Mesenchymal stem cell (in vitro differentiated cells and primary cell): ENCODE data around the gene IQCH.

Experiments used
- DNase-seq: peaks from one replicate; pipeline ENCODE4 v3.0.0-alpha.2; 2013
- H2AFZ ChIP-seq: one replicate; pipeline ENCODE4 v1.6.1; 2013; ENCODE audit warnings: low read depth, mild to moderate bottlenecking, control low read depth, inconsistent platforms, low read length, moderate library complexity
- H2AK5ac ChIP-seq: 2 replicates; pipeline ENCODE4 v1.6.1; 2013; ENCODE audit warnings: low read length, moderate library complexity, mild to moderate bottlenecking, inconsistent platforms; ENCODE audit not compliant: severe bottlenecking
- H2BK120ac ChIP-seq: one replicate; pipeline ENCODE4 v1.6.1; 2013; ENCODE audit warnings: low read depth, mild to moderate bottlenecking, inconsistent platforms, low read length, moderate library complexity
- H2BK12ac ChIP-seq, 2 experiments: one replicate each; pipeline ENCODE4 v1.6.1; 2013; ENCODE audit warnings: inconsistent platforms in 2 of 2, low read length in 2 of 2, mild to moderate bottlenecking in 2 of 2, moderate library complexity in 2 of 2, control low read depth in 1 of 2
- H2BK15ac ChIP-seq: one replicate; pipeline ENCODE4 v1.6.1; 2013; ENCODE audit warnings: mild to moderate bottlenecking, low read depth, inconsistent platforms; ENCODE audit not compliant: poor library complexity, severe bottlenecking
- H2BK5ac ChIP-seq: 2 replicates; pipeline ENCODE4 v1.6.1; 2013; ENCODE audit warnings: low read depth, mild to moderate bottlenecking, low read length, control low read depth, inconsistent platforms; ENCODE audit not compliant: poor library complexity, severe bottlenecking
- H3K14ac ChIP-seq, 2 experiments: one replicate each; pipeline ENCODE4 v1.6.1; 2013; ENCODE audit warnings: inconsistent platforms in 2 of 2, low read length in 2 of 2, control low read depth in 1 of 2, mild to moderate bottlenecking in 1 of 2, moderate library complexity in 1 of 2
- H3K18ac ChIP-seq, 2 experiments: one replicate each; pipeline ENCODE4 v1.6.1; 2013; ENCODE audit warnings: inconsistent platforms in 2 of 2, low read length in 2 of 2, control low read depth in 1 of 2, low read depth in 1 of 2, mild to moderate bottlenecking in 1 of 2
- H3K23ac ChIP-seq, 2 experiments: one replicate each; pipeline ENCODE4 v1.6.1; 2013; ENCODE audit warnings: inconsistent platforms in 2 of 2, low read length in 2 of 2, mild to moderate bottlenecking in 2 of 2, moderate library complexity in 2 of 2, control low read depth in 1 of 2
- H3K27ac ChIP-seq: 2 replicates; pipeline ENCODE4 v1.5.1; 2013; ENCODE audit warnings: mild to moderate bottlenecking, moderate library complexity, low read length, control low read depth, inconsistent platforms; ENCODE audit not compliant: poor library complexity, severe bottlenecking
- H3K27me3 ChIP-seq, 2 experiments: 2 replicates each; pipeline versions ENCODE4 v1.6.1 to v1.7.0; 2013; ENCODE audit warnings: low read length in 2 of 2, mild to moderate bottlenecking in 2 of 2, moderate library complexity in 2 of 2, control low read depth in 1 of 2, inconsistent platforms in 1 of 2; ENCODE audit not compliant: control insufficient read depth in 1 of 2, insufficient read depth in 1 of 2
- H3K36me3 ChIP-seq, 2 experiments: 2 replicates each; pipeline versions ENCODE4 v1.6.1 to v1.7.0; 2013; ENCODE audit warnings: low read length in 2 of 2, control low read depth in 1 of 2, inconsistent platforms in 1 of 2, low read depth in 1 of 2, mild to moderate bottlenecking in 1 of 2; ENCODE audit not compliant: insufficient read depth in 2 of 2, control insufficient read depth in 1 of 2
- H3K4ac ChIP-seq, 2 experiments: one replicate each; pipeline ENCODE4 v1.6.1; 2013; ENCODE audit warnings: inconsistent platforms in 2 of 2, low read length in 2 of 2, mild to moderate bottlenecking in 2 of 2, moderate library complexity in 2 of 2, control low read depth in 1 of 2, low read depth in 1 of 2
- H3K4me1 ChIP-seq: 2 replicates; pipeline ENCODE4 v1.6.1; 2013; ENCODE audit warnings: low read depth, low read length, control low read depth; ENCODE audit not compliant: control insufficient read depth, insufficient read depth
- H3K4me2 ChIP-seq: 2 replicates; pipeline ENCODE4 v1.6.1; 2013; ENCODE audit warnings: low read length, mild to moderate bottlenecking, inconsistent platforms; ENCODE audit not compliant: poor library complexity, severe bottlenecking
- H3K4me3 ChIP-seq, 2 experiments: 2 replicates each; pipeline versions ENCODE4 v1.5.1 to v1.7.0; 2013; ENCODE audit warnings: low read length in 2 of 2, mild to moderate bottlenecking in 2 of 2, control low read depth in 1 of 2, low read depth in 1 of 2; ENCODE audit not compliant: insufficient read depth in 1 of 2
- H3K79me1 ChIP-seq: replicated peaks from 2 replicates; pipeline ENCODE4 v1.6.1; 2013; ENCODE audit warnings: mild to moderate bottlenecking, control low read depth, low read length, inconsistent platforms; ENCODE audit not compliant: poor library complexity, severe bottlenecking
- H3K9ac ChIP-seq: 2 replicates; pipeline ENCODE4 v1.7.0; 2013; ENCODE audit warnings: mild to moderate bottlenecking, low read length, moderate library complexity
- H3K9me3 ChIP-seq: 2 replicates; pipeline ENCODE4 v1.7.0; 2013; ENCODE audit warnings: mild to moderate bottlenecking, low read length; ENCODE audit not compliant: control insufficient read depth
- H4K8ac ChIP-seq: one replicate; pipeline ENCODE4 v1.6.1; 2013; ENCODE audit warnings: inconsistent platforms, mild to moderate bottlenecking, low read length, moderate library complexity
- H4K91ac ChIP-seq: one replicate; pipeline ENCODE4 v1.6.1; 2013; ENCODE audit warnings: mild to moderate bottlenecking, low read length, inconsistent platforms
- WGBS: methylation state at CpG from one replicate; pipeline ENCODE4 v1.1.7; 2013; ENCODE audit warnings: mixed read lengths; 5-methylcytosine and 5-hydroxymethylcytosine counted together

Gene IQCH

GRCh38 chr15:67267440-67267839 lies 12.9 kb downstream of the IQCH start:
- no peak overlapping the region for H3K14ac ChIP-seq
- no peak overlapping the region for H2BK12ac ChIP-seq
- H2BK5ac ChIP-seq = no peak overlapping the region
- WGBS = 67% methylated on average over 3 of the region's 3 CpGs
- no peak overlapping the region for H4K91ac ChIP-seq
- H3K23ac ChIP-seq = no peak overlapping the region
- no peak overlapping the region for H2BK15ac ChIP-seq
- no peak overlapping the region for H2BK120ac ChIP-seq
- H3K9me3 ChIP-seq = peaks cover 5% of the 10 kb centered on the region
- no peak overlapping the region for H3K4me3 ChIP-seq
- H3K27me3 ChIP-seq = no peaks in the 10 kb centered on the region
- no peak overlapping the region for H2AK5ac ChIP-seq
- no peak overlapping the region for H2AFZ ChIP-seq
- no peaks in the 10 kb centered on the region for H3K4me1 ChIP-seq
- no peak overlapping the region for H3K9ac ChIP-seq
- H3K79me1 ChIP-seq = no peaks in the 10 kb centered on the region
- H3K4me2 ChIP-seq = no peak overlapping the region
- H4K8ac ChIP-seq = no peak overlapping the region
- H3K27ac ChIP-seq = no peak overlapping the region
- H3K4ac ChIP-seq = no peak overlapping the region
- no peak for DNase-seq
- H3K36me3 ChIP-seq = no peaks in the 10 kb centered on the region
- no peak overlapping the region for H3K18ac ChIP-seq

DNA sequence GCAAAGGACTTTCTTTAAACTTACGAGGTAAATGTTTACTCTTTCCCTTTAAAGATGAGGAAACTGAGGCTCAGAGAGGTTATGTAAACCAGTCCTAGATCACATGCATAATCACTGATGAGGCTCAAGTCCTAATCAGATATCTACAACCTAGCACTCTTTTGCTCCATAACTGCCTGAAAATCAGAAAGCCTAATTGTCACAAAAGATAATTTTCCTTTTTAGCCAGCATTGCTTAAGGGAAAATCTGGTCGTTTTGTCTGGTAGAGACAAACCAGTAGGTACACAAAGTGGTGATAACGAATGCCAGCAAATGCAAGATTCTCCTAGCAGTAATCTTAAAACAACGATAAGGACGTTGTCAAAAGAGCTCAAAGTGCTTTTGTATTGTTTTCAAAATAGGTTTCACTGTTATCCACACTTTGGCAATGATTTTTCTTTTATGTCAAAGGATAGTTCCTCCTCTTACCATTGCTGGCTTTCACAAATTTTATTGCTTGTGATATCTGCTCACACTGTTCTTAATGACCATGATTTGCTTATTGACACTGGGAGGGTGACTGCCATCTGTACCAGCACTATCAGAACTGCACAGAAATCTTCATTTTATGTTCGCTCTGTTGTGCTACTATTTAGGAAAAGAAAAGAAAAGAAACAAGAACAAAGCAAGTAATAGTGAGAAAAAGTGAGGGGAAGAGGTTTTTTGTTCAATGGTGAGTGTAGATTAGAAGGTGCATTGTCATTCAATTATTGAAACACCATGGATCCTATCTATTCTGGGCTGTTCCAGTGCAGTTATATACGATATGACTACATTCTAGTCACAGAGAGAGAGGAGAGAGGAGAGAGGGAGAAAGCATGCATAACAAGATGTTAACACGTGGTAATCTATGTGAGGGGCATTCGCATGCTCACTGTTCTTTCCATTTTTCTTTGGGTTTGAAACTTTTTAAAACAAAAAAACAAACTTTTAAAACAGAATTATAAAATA lies 13.7 kb downstream of the IQCH start:
- no peak overlapping the region for H2BK12ac ChIP-seq
- WGBS = 84% methylated on average over 5 of the region's 9 CpGs

DNA sequence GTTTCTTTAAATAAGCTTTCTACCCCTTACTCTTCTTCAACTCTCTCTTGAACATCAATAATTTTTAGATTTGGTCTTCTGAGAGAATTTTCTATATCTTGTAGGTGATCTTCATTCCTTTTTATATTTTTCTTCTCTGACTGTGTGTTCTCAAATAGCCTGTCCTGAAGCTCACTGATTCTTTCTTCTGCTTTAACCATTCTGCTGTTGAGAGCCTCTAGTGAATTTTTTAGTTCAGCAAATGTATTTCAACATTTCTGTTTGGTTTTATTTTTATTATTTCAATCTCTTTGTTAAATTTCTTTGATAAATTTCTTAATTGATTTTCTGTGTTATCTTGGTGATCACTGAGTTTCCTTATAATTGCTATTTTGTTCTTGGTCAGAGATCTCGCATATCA lies 19.6 kb downstream of the IQCH start:
- Histone ChIP-seq H3K18ac (no peak overlapping the region), H3K4me1 (no peaks in the 10 kb centered on the region)

More for the DNA sequence above, 13.7 kb downstream of the IQCH start:
- Histone ChIP-seq H3K14ac (no peak overlapping the region), H3K4me1 (no peaks in the 10 kb centered on the region), H3K23ac (no peak overlapping the region), H2AFZ (no peak overlapping the region), H3K79me1 (no peaks in the 10 kb centered on the region), H2BK120ac (no peak overlapping the region), H4K8ac (no peak overlapping the region), H4K91ac (no peak overlapping the region), H3K36me3 (no peaks in the 10 kb centered on the region), H3K18ac (no peak overlapping the region), H3K27ac (no peak overlapping the region), H2BK15ac (no peak overlapping the region), H3K27me3 (no peaks in the 10 kb centered on the region), H3K4ac (no peak overlapping the region), H2BK5ac (no peak overlapping the region), H3K4me3 (no peak overlapping the region), H2AK5ac (no peak overlapping the region), H3K4me2 (no peak overlapping the region), H3K9me3 (peaks cover 8% of the 10 kb centered on the region), H3K9ac (no peak overlapping the region)
- no peak for DNase-seq

DNA sequence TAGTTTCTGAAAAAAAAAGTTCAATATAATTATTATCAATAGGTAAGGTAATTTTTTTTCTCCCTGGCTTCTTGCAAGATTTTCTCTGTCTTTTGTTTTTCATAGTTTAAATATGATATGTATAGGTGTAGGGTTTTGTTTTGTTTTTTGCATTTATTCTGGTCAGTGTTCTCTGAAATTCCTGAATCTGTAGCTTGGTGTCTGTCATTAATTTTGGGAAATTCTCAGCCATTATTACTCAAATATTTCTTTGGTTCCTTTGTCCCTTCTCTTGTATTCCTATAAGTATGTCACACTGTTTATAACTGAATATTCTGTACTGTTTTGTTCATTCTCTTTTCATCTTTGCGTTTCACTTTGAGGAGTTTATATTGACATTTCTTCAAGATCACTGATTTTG lies 22.1 kb downstream of the IQCH start:
- Histone ChIP-seq H2BK12ac (no peak overlapping the region), H3K4me2 (no peak overlapping the region), H3K4me1 (no peaks in the 10 kb centered on the region), H2AK5ac (no peak overlapping the region), H2BK120ac (no peak overlapping the region), H4K8ac (no peak overlapping the region), H2BK5ac (no peak overlapping the region), H2AFZ (no peak overlapping the region), H3K36me3 (no peaks in the 10 kb centered on the region), H4K91ac (no peak overlapping the region), H3K4me3 (no peak overlapping the region), H2BK15ac (no peak overlapping the region), H3K14ac (no peak overlapping the region), H3K23ac (no peak overlapping the region), H3K27ac (no peak overlapping the region), H3K9ac (no peak overlapping the region), H3K9me3 (peaks cover 24% of the 10 kb centered on the region), H3K4ac (no peak overlapping the region), H3K18ac (no peak overlapping the region), H3K79me1 (no peaks in the 10 kb centered on the region), H3K27me3 (no peaks in the 10 kb centered on the region)
- no CpG with 5 or more reads among the region's 1 CpG for WGBS
- DNase-seq = no peak

More for the DNA sequence above, 19.6 kb downstream of the IQCH start:
- Histone ChIP-seq H3K36me3 (no peaks in the 10 kb centered on the region), H3K9ac (no peak overlapping the region), H3K4me3 (no peak overlapping the region), H4K8ac (no peak overlapping the region), H3K4me2 (no peak overlapping the region), H3K27ac (no peak overlapping the region), H2BK15ac (no peak overlapping the region), H3K9me3 (peaks cover 26% of the 10 kb centered on the region), H3K23ac (no peak overlapping the region), H2AK5ac (no peak overlapping the region), H4K91ac (no peak overlapping the region), H3K14ac (no peak overlapping the region), H2BK120ac (no peak overlapping the region), H2BK12ac (no peak overlapping the region), H3K27me3 (no peaks in the 10 kb centered on the region), H3K79me1 (no peaks in the 10 kb centered on the region), H2BK5ac (no peak overlapping the region), H2AFZ (no peak overlapping the region), H3K4ac (no peak overlapping the region)
- WGBS = 100% methylated on average over 1 of the region's 1 CpG
- DNase-seq = no peak
